Osteocyte (in vitro differentiated cells): ENCODE measurements around the gene SPATS2. TPM values are rescaled to one million over a fixed set of nuclear protein-coding genes. Genes with fewer than 3 reads are reported as not detected.

Experiments
- DNase-seq: peaks from one replicate; pipeline ENCODE4 v3.0.0; 2021; ENCODE audit warnings: mixed read lengths; ENCODE audit not compliant: unreplicated experiment; ENCODE audit errors: extremely low spot score
- H3K27ac Mint-ChIP-seq: one replicate; pipeline ENCODE4 v1.8.0; 2021; ENCODE audit warnings: mild to moderate bottlenecking, mixed read lengths; ENCODE audit not compliant: unreplicated experiment
- H3K27me3 Mint-ChIP-seq: one replicate; pipeline ENCODE4 v1.8.0; 2021; ENCODE audit warnings: mixed read lengths; ENCODE audit not compliant: unreplicated experiment
- H3K36me3 Mint-ChIP-seq: one replicate; pipeline ENCODE4 v1.8.0; 2021; ENCODE audit warnings: mixed read lengths; ENCODE audit not compliant: unreplicated experiment
- H3K4me1 Mint-ChIP-seq: one replicate; pipeline ENCODE4 v1.8.0; 2021; ENCODE audit warnings: mixed read lengths; ENCODE audit not compliant: unreplicated experiment
- H3K4me3 Mint-ChIP-seq: one replicate; pipeline ENCODE4 v1.8.0; 2021; ENCODE audit warnings: mild to moderate bottlenecking, moderate library complexity, mixed read lengths; ENCODE audit not compliant: unreplicated experiment
- H3K9me3 Mint-ChIP-seq: one replicate; pipeline ENCODE4 v1.8.0; 2021; ENCODE audit warnings: mixed read lengths; ENCODE audit not compliant: unreplicated experiment
- CTCF ChIP-seq: fragments of 200-600 bp; sonication (generic); IDR thresholded peaks from 2 replicates; pipeline ENCODE4 v1.5.0; 2021; ENCODE audit warnings: antibody characterized with exemption, mild to moderate bottlenecking, moderate library complexity
- total RNA-seq: library from RNA; stranded (reverse); gene quantifications from 2 replicates; pipeline ENCODE4 v1.2.1, GENCODE V29; 2021

SPATS2 gene
- total RNA-seq, 1 donor from 2014 or later = 25.6 TPM

- TF ChIP-seq CTCF = no peak
- H3K9me3 Mint-ChIP-seq = no peaks in the 10 kb centered on the region
- H3K27ac Mint-ChIP-seq = no peak overlapping the region
- H3K4me3 Mint-ChIP-seq = no peak overlapping the region
- no peak for DNase-seq
- H3K4me1 Mint-ChIP-seq = peaks cover 8% of the 10 kb centered on the region
- H3K36me3 Mint-ChIP-seq = no peaks in the 10 kb centered on the region
- no peaks in the 10 kb centered on the region for H3K27me3 Mint-ChIP-seq
These were observed 145.3 kb downstream of the SPATS2 start for GRCh38 chr12:49512546-49512945.

DNA sequence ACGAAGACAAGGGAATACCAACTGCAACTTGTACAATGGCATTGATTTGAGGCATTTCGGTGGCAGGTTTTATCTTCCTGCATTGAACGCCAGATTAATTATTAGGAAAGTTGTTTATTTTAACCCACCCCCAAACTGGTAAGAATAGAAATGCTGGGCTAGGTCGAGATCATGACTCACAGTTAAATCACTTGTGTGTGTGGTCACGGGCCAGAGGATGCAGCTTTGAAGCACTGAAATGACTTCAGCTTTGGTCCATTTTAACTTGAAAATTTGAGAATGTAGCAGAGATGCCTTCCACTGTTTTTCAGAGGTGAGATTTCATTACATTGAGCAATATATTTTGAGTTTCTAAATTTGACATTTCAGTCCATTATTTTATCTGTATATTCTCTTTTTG lies 148.0 kb downstream of the SPATS2 start:
- TF ChIP-seq CTCF = no peak
- DNase-seq = no peak
- Mint-ChIP-seq H3K4me1 (peaks cover 8% of the 10 kb centered on the region), H3K27me3 (no peaks in the 10 kb centered on the region), H3K4me3 (no peak overlapping the region), H3K27ac (no peak overlapping the region), H3K9me3 (no peaks in the 10 kb centered on the region), H3K36me3 (peaks cover 7% of the 10 kb centered on the region)

- H3K36me3 Mint-ChIP-seq = peaks cover 26% of the 10 kb centered on the region
- TF ChIP-seq CTCF = no peak
- H3K27ac Mint-ChIP-seq = peak overlapping the region; percentile 19
- H3K4me1 Mint-ChIP-seq = peaks cover 8% of the 10 kb centered on the region
- H3K4me3 Mint-ChIP-seq = no peak overlapping the region
- H3K9me3 Mint-ChIP-seq = no peaks in the 10 kb centered on the region
- no peaks in the 10 kb centered on the region for H3K27me3 Mint-ChIP-seq
- DNase-seq = no peak
These were observed 151.8 kb downstream of the SPATS2 start for GRCh38 chr12:49518914-49519573.

GRCh38 chr12:49519574-49519936 lies 152.3 kb downstream of the SPATS2 start:
- H3K36me3 Mint-ChIP-seq = peaks cover 26% of the 10 kb centered on the region
- H3K4me3 Mint-ChIP-seq = no peak overlapping the region
- no peaks in the 10 kb centered on the region for H3K9me3 Mint-ChIP-seq
- H3K27me3 Mint-ChIP-seq = no peaks in the 10 kb centered on the region
- TF ChIP-seq CTCF = no peak
- H3K4me1 Mint-ChIP-seq = peaks cover 8% of the 10 kb centered on the region
- DNase-seq = no peak
- H3K27ac Mint-ChIP-seq = no peak overlapping the region

DNA sequence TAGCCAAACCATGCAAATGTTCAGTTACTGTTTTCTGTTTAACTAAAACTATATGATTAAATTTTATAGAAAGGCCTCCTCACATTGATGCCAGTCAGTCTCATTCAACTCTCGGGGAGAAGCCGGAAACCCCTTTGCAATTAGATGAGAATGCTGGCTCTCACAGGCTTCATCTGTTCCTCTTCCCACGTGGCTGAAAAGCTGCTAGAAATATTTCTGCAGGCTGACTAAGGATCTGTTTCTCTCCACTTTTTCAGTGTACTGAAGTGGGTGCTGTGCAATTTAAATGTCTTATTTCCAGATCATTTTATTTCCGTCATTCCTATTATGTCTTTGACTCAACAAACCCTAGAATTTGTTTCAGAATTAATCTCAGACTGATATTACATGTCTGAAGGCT lies 154.1 kb downstream of the SPATS2 start:
- no peak for TF ChIP-seq CTCF
- H3K27ac Mint-ChIP-seq = no peak overlapping the region

More for the DNA sequence above, 154.1 kb downstream of the SPATS2 start:
- no peak overlapping the region for H3K4me3 Mint-ChIP-seq
- peaks cover 38% of the 10 kb centered on the region for H3K36me3 Mint-ChIP-seq
- peaks cover 2% of the 10 kb centered on the region for H3K4me1 Mint-ChIP-seq
- H3K27me3 Mint-ChIP-seq = no peaks in the 10 kb centered on the region
- no peak for DNase-seq
- H3K9me3 Mint-ChIP-seq = no peaks in the 10 kb centered on the region
